HepG2 (cell line): ENCODE measurements around the gene RAD51D. TPM values are rescaled to one million over a fixed set of nuclear protein-coding genes. Genes with fewer than 3 reads are reported as not detected.
A peak's percentile ranks its signal among the peaks of the same experiment; 100 is the strongest.

Experiments used
- E2F2 ChIP-seq: sonication (generic); formaldehyde crosslinking; IDR thresholded peaks from 2 replicates; pipeline ENCODE4 v1.4.0; 2020; ENCODE audit warnings: missing genetic modification reagents, borderline replicate concordance
- MYNN ChIP-seq: sonication (generic); formaldehyde crosslinking; IDR thresholded peaks from 2 replicates; pipeline ENCODE4 v1.4.0; 2020; ENCODE audit warnings: mild to moderate bottlenecking, low read depth, missing genetic modification reagents
- NAIF1 ChIP-seq: sonication (generic); formaldehyde crosslinking; IDR thresholded peaks from 2 replicates; pipeline ENCODE4 v1.5.0; 2020; ENCODE audit warnings: mild to moderate bottlenecking, missing genetic modification reagents, borderline replicate concordance
- NFAT5 ChIP-seq: sonication (generic); formaldehyde crosslinking; IDR thresholded peaks from 2 replicates; pipeline ENCODE4 v1.4.0; 2020; ENCODE audit warnings: missing genetic modification reagents
- PLRG1 ChIP-seq: fragments of 450-650 bp; conservative IDR thresholded peaks from 2 replicates; pipeline ENCODE4 v1.6.1; 2016
- PRDM4 ChIP-seq: sonication (generic); formaldehyde crosslinking; IDR thresholded peaks from 2 replicates; pipeline ENCODE4 v1.9.0; 2021; ENCODE audit warnings: missing genetic modification reagents, borderline replicate concordance
- SNAPC2 ChIP-seq: sonication (generic); formaldehyde crosslinking; IDR thresholded peaks from 2 replicates; pipeline ENCODE4 v1.8.1; 2022; ENCODE audit warnings: mild to moderate bottlenecking, missing genetic modification reagents
- TAF1 ChIP-seq: sonication (generic); formaldehyde crosslinking; IDR thresholded peaks from 2 replicates; pipeline ENCODE4 v1.4.0; 2020; ENCODE audit warnings: missing genetic modification reagents
- TCF12 ChIP-seq, 2 experiments: fragments of 450-650 bp in 1 of 2; sonication (generic) in 1 of 2; formaldehyde crosslinking in 1 of 2; IDR thresholded peaks; 2 replicates each; pipeline versions ENCODE4 v1.6.1 to v1.8.0; 2017 to 2022; ENCODE audit warnings: antibody characterized with exemption in 1 of 2, mild to moderate bottlenecking in 1 of 2, missing genetic modification reagents in 1 of 2, moderate library complexity in 1 of 2
- ZBTB4 ChIP-seq: sonication (generic); formaldehyde crosslinking; IDR thresholded peaks from 2 replicates; pipeline ENCODE4 v1.4.0; 2020; ENCODE audit warnings: missing genetic modification reagents, mild to moderate bottlenecking, borderline replicate concordance
- ZBTB7A ChIP-seq: sonication (generic); formaldehyde crosslinking; IDR thresholded peaks from 2 replicates; pipeline ENCODE4 v1.8.0; 2022; ENCODE audit warnings: mild to moderate bottlenecking, missing genetic modification reagents
- ZKSCAN8 ChIP-seq: IDR thresholded peaks from 2 replicates; pipeline ENCODE4 v1.6.1; 2016; ENCODE audit warnings: borderline replicate concordance, missing genetic modification reagents, missing compliant biosample characterization
- ZNF672 ChIP-seq: sonication (generic); formaldehyde crosslinking; IDR thresholded peaks from 2 replicates; pipeline ENCODE4 v1.8.1; 2022; ENCODE audit warnings: missing genetic modification reagents
- ZNF703 ChIP-seq: sonication (generic); formaldehyde crosslinking; IDR thresholded peaks from 2 replicates; pipeline ENCODE4 v1.5.1; 2020; ENCODE audit warnings: missing genetic modification reagents, mild to moderate bottlenecking, moderate library complexity, borderline replicate concordance
- ZNF720 ChIP-seq: sonication (generic); formaldehyde crosslinking; IDR thresholded peaks from 2 replicates; pipeline ENCODE4 v1.4.0; 2020; ENCODE audit warnings: missing genetic modification reagents
- ZSCAN29 ChIP-seq: sonication (generic); formaldehyde crosslinking; conservative IDR thresholded peaks from 2 replicates; pipeline ENCODE4 v1.4.0; 2020; ENCODE audit warnings: mild to moderate bottlenecking, missing genetic modification reagents
- polyA plus RNA-seq, 8 experiments: library from polyadenylated mRNA; depleted of rRNA in 3 of 8; stranded (reverse) in 7 of 8; unstranded in 1 of 8; fragments of >200 nt; fragmentation: Illumina TruSeq in 4 of 8; extraction: Trizol in 4 of 8; gene quantifications; 2 replicates each; pipeline versions ENCODE4 v1.2.1 to v1.2.3, GENCODE V29; 2011 to 2016; ENCODE audit warnings: low read depth in 4 of 8, missing spikeins in 1 of 8, mixed read lengths in 1 of 8; ENCODE audit not compliant: insufficient read depth in 1 of 8
- total RNA-seq, 5 experiments: library from RNA; depleted of rRNA; stranded (reverse); fragments of >200 nt; fragmentation: Illumina TruSeq; extraction: Trizol; gene quantifications; 2 replicates each; pipeline ENCODE4 v1.2.3, GENCODE V29; 2016; ENCODE audit warnings: low read depth in 1 of 5

RAD51D gene
- total and polyA plus RNA-seq, 2 of the 13 experiments (the other 11 are each of a cell fraction or from before 2014, with no cell fraction given) = 6.7 to 13.1 TPM

- TF ChIP-seq NFAT5 (CRISPR knock-in tag) = no peak
- no peak for TF ChIP-seq NAIF1 (CRISPR knock-in tag)
- TF ChIP-seq TAF1 = peak; percentile 45; the same call in 1 of the 2 replicates
- TF ChIP-seq ZSCAN29 = peak; percentile 40; the same call in 1 of the 2 replicates
- no peak for TF ChIP-seq ZNF720 (CRISPR knock-in tag)
- no peak for TF ChIP-seq SNAPC2
- no peak for TF ChIP-seq TCF12 (IDR thresholded peaks at IDR 0.05)
- TF ChIP-seq TCF12 (CRISPR knock-in tag; IDR thresholded peaks at IDR 0.05) = 0 out of 2 replicates have a peak, but pooled peaks have one; percentile 38
- peak; percentile 77; the same call in 1 of the 2 replicates for TF ChIP-seq ZKSCAN8 (CRISPR knock-in tag)
- TF ChIP-seq PLRG1 = no peak
- TF ChIP-seq ZNF672 (CRISPR knock-in tag) = no peak
- no peak for TF ChIP-seq ZNF703 (CRISPR knock-in tag)
- peak; percentile 67; the same call in 1 of the 2 replicates for TF ChIP-seq ZBTB4 (CRISPR knock-in tag)
- no peak for TF ChIP-seq ZBTB7A
- 0 out of 2 replicates have a peak, but pooled peaks have one; percentile 47 for TF ChIP-seq E2F2 (CRISPR knock-in tag)
- no peak for TF ChIP-seq PRDM4
- TF ChIP-seq MYNN = no peak
These were observed 56.0 kb downstream of the RAD51D start, which contains the start of gene RFFL (continued) for GRCh38 chr17:35063514-35064223.
